Activated CD8-positive, alpha-beta T cell treated with anti-CD3 and anti-CD28 coated beads, Interleukin-2, amount 10 ng/mL, durations not matched to agents 7 days and 5 days (primary cell): ENCODE measurements around the gene ABL2. TPM values are rescaled to one million over a fixed set of nuclear protein-coding genes. Genes with fewer than 3 reads are reported as not detected.

ENCODE experiments used
- ATAC-seq: fragments of 150-1000 bp; cut with Tn5 transposase; one replicate; pipeline ENCODE4 v1.10.0; 2021; ENCODE audit warnings: moderate library complexity
- CTCF ChIA-PET: fragments of 350-600 bp; sonication (Branson Sonifier 250); formaldehyde crosslinking; loops from one replicate; lab custom pipeline; 2021; ENCODE audit warnings: antibody characterized with exemption; lab: Charles Lee
- POLR2A ChIA-PET: fragments of 350-600 bp; sonication (Branson Sonifier 250); formaldehyde crosslinking; loops from one replicate; lab custom pipeline; 2021; ENCODE audit warnings: antibody characterized with exemption; lab: Charles Lee
- DNase-seq: peaks from one replicate; pipeline ENCODE4 v3.0.0-alpha.2; 2020
- H3K27ac Mint-ChIP-seq: one replicate; pipeline ENCODE4 v1.8.0; 2021; ENCODE audit warnings: mild to moderate bottlenecking, mixed read lengths
- H3K27me3 Mint-ChIP-seq: one replicate; pipeline ENCODE4 v1.8.0; 2021; ENCODE audit warnings: low read depth, mixed read lengths
- H3K36me3 Mint-ChIP-seq: one replicate; pipeline ENCODE4 v1.8.0; 2021; ENCODE audit warnings: low read depth, mixed read lengths
- H3K4me1 Mint-ChIP-seq: one replicate; pipeline ENCODE4 v1.8.0; 2021; ENCODE audit warnings: low read depth, mixed read lengths
- H3K4me3 Mint-ChIP-seq: one replicate; pipeline ENCODE4 v1.8.0; 2021; ENCODE audit warnings: mild to moderate bottlenecking, mixed read lengths
- H3K9me3 Mint-ChIP-seq: one replicate; pipeline ENCODE4 v1.8.0; 2022; ENCODE audit warnings: mixed read lengths; ENCODE audit not compliant: insufficient read depth
- total RNA-seq, 2 experiments: library from RNA; stranded (reverse); gene quantifications; one replicate each; pipeline ENCODE4 v1.2.3, GENCODE V29; 2021

ABL2 gene
- total RNA-seq, 2 experiments from 2014 or later: 6.3 to 7.5 TPM

DNA sequence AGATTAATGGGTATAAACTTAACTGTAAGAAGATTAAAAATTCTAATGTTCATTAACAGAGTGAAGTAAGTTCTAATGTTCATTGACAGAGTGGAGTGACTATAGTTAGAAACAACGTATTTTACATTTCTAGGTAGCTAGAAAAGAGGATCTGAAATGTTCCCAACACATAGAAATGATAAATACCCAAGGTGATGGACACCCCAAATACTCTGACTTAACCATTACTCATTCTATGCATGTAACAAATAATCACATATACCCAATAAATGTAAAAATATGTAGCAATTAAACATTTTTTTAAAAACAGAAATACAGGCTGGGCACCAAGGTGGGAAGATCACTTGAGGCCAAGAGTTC, 62.1 kb downstream of the ABL2 start:
- no peaks in the 10 kb centered on the region for H3K4me1 Mint-ChIP-seq
- CTCF ChIA-PET: no interaction called here
- no peaks in the 10 kb centered on the region for H3K27me3 Mint-ChIP-seq
- H3K9me3 Mint-ChIP-seq: no peaks in the 10 kb centered on the region
- DNase-seq (no peak), ATAC-seq (no peak)
- no peaks in the 10 kb centered on the region for H3K36me3 Mint-ChIP-seq
- no peak overlapping the region for H3K4me3 Mint-ChIP-seq
- POLR2A ChIA-PET: no interaction called here
- H3K27ac Mint-ChIP-seq: no peak overlapping the region

DNA sequence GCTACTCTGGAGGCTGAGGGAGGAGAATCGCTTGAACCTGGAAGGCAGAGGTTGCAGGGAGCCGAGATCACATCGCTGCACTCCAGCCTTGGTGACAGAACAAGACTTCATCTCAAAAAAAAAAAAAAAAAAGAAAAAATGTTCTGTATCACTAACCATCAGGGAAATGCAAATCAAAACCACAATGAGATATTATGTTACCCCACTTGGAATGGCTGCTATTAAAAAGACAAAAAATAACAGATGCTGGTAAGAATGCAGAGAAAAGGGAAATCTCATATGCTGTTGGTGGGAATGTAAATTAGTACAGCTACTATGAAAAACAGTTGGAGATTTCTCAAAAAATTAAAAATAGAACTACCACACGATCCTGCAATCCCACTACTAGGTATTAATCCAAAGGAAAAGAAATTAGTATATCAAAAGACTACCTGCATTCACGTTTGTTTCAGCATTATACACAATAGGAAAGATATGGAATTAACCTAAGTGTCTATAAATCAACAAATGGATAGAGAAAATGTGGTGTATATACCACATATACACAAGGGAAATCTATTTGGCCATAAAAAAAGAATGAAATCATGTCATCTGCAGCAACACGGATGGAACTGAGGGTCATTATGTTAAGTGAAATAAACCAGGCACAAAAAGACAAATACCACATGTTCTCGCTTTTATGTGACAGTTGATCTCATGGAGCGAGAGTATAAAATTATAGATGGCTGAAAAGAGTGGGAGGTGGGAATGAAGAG, 62.6 kb downstream of the ABL2 start:
- H3K27me3 Mint-ChIP-seq: no peaks in the 10 kb centered on the region
- H3K36me3 Mint-ChIP-seq: no peaks in the 10 kb centered on the region
- H3K9me3 Mint-ChIP-seq: no peaks in the 10 kb centered on the region
- ChIA-PET POLR2A (no interaction called here), CTCF (interaction anchor here (1.0 kb wide), 1 partner anchor 11 kb away, joined by 4 read pairs; no protein-coding TSS in a partner anchor)
- DNase-seq (no peak), ATAC-seq (no peak)
- H3K27ac Mint-ChIP-seq: no peak overlapping the region
- no peak overlapping the region for H3K4me3 Mint-ChIP-seq
- no peaks in the 10 kb centered on the region for H3K4me1 Mint-ChIP-seq

GRCh38 chr1:179164494-179164893, 65.0 kb downstream of the ABL2 start:
- no peaks in the 10 kb centered on the region for H3K4me1 Mint-ChIP-seq
- H3K27ac Mint-ChIP-seq: no peak overlapping the region
- no peaks in the 10 kb centered on the region for H3K27me3 Mint-ChIP-seq
- no peaks in the 10 kb centered on the region for H3K9me3 Mint-ChIP-seq
- no peak overlapping the region for H3K4me3 Mint-ChIP-seq
- no peak for ATAC-seq
- ChIA-PET POLR2A (no interaction called here), CTCF (no interaction called here)
- no peak for DNase-seq
- H3K36me3 Mint-ChIP-seq: no peaks in the 10 kb centered on the region

DNA sequence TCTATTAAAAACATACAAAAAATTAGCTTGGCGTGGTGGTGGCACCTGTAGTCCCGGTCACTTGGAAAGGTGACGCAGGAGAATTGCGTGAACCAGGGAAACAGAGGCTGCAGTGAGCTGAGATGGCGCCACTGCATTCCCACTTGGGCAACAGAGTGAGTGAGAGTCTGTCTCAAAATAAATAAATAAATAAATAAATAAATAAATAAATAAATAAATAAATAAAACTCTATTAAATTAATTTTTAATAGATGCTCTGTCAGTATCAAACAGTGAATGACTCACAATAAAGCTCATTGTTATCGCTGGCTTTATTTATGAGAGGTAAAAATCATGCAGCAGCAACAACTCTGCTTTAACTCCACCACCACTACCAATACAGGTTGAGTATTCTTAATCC, 72.8 kb downstream of the ABL2 start:
- POLR2A ChIA-PET: no interaction called here
- H3K27me3 Mint-ChIP-seq: no peaks in the 10 kb centered on the region
- no peak overlapping the region for H3K27ac Mint-ChIP-seq
- no peaks in the 10 kb centered on the region for H3K36me3 Mint-ChIP-seq
- ATAC-seq (no peak), DNase-seq (no peak)
- peaks cover 9% of the 10 kb centered on the region for H3K4me1 Mint-ChIP-seq
- CTCF ChIA-PET: interaction anchor here (1.4 kb wide), 1 partner anchor 9 kb away, joined by 4 read pairs; no protein-coding TSS in a partner anchor
- no peak overlapping the region for H3K4me3 Mint-ChIP-seq
- H3K9me3 Mint-ChIP-seq: no peaks in the 10 kb centered on the region

DNA sequence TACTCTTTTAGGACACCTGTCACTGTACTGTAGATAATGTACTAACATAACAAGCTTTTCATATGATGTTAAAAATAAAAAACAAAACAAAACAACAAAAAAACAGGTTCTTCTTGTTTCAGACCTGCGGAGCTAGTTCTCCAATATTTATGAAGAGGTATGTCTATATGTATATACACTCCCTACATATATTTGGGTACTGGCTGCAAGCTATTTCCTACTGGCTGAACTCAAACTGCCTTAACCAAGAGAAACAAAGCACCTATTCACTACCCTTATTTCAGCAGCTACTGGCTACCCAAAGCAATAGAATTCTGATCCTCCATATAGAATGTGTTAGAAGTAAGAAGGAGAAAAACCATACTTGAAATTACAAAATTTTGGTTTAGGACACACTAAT, 73.5 kb downstream of the ABL2 start:
- H3K27me3 Mint-ChIP-seq: no peaks in the 10 kb centered on the region
- no peak overlapping the region for H3K27ac Mint-ChIP-seq
- ChIA-PET CTCF (interaction anchor here (1.4 to 3.1 kb wide), 2 partner anchors 10 to 35 kb away, joined by 4 to 10 read pairs; no protein-coding TSS in a partner anchor), POLR2A (no interaction called here)
- H3K36me3 Mint-ChIP-seq: no peaks in the 10 kb centered on the region
- no peak for DNase-seq
- no peaks in the 10 kb centered on the region for H3K9me3 Mint-ChIP-seq
- ATAC-seq: no peak
- peaks cover 9% of the 10 kb centered on the region for H3K4me1 Mint-ChIP-seq
- no peak overlapping the region for H3K4me3 Mint-ChIP-seq

- DNase-seq: no peak
- POLR2A ChIA-PET: no interaction called here
- H3K27me3 Mint-ChIP-seq: no peaks in the 10 kb centered on the region
- H3K4me3 Mint-ChIP-seq: no peak overlapping the region
- ATAC-seq: no peak
- CTCF ChIA-PET: interaction anchor here (1.4 to 3.1 kb wide), 2 partner anchors 10 to 34 kb away, joined by 4 to 10 read pairs; no protein-coding TSS in a partner anchor
- peaks cover 9% of the 10 kb centered on the region for H3K4me1 Mint-ChIP-seq
- no peak overlapping the region for H3K27ac Mint-ChIP-seq
- peaks cover 4% of the 10 kb centered on the region for H3K36me3 Mint-ChIP-seq
- H3K9me3 Mint-ChIP-seq: no peaks in the 10 kb centered on the region
Observed at GRCh38 chr1:179155615-179156014, 73.9 kb downstream of the ABL2 start.

DNA sequence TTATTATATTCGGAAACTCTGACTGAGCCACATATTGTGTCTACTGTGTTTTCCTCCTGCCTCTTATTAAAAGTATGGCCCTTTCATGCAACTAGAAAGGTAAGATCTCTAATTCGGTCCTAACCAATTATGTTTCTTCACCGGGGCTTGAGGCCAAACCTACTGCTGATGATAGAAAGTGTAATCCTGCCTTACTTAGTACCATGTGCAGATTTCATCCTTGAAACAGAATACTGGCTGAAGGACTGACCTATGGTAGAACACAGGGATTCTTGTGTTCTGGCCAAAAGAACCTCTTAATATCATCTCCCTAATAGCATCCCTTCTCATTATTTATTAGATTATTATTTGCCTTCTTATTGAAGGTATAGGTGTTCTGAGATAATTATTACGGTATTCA, 75.0 kb downstream of the ABL2 start:
- Mint-ChIP-seq H3K27ac (no peak overlapping the region), H3K9me3 (no peaks in the 10 kb centered on the region), H3K27me3 (no peaks in the 10 kb centered on the region), H3K36me3 (peaks cover 9% of the 10 kb centered on the region), H3K4me3 (no peak overlapping the region), H3K4me1 (peaks cover 9% of the 10 kb centered on the region)
- ChIA-PET POLR2A (no interaction called here), CTCF (interaction anchor here (3.1 kb wide), 1 partner anchor 33 kb away, joined by 10 read pairs; no protein-coding TSS in a partner anchor)
- DNase-seq: no peak
- ATAC-seq: no peak

DNA sequence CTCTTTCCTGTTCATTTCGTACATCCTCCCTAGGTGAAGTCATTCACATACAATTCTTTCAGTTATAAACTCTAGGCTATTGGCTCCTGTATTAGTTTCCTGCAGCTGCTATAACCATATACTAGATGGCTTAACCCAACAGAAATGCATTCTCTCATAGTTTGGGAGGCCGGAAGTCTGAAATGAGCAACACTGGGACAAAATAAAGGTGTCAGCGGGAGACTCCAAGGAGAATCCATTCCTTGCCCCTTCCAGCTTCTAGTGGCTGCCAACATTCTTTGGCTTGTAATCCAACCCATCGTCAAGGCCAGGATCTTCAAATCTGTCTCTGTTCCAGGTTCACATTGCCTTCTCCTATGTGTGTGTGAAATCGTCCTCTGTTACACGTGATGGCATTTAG, 76.3 kb downstream of the ABL2 start:
- H3K4me1 Mint-ChIP-seq: peaks cover 9% of the 10 kb centered on the region
- no peaks in the 10 kb centered on the region for H3K9me3 Mint-ChIP-seq
- no peak for ATAC-seq
- H3K4me3 Mint-ChIP-seq: no peak overlapping the region
- peaks cover 12% of the 10 kb centered on the region for H3K36me3 Mint-ChIP-seq
- no peak overlapping the region for H3K27ac Mint-ChIP-seq
- H3K27me3 Mint-ChIP-seq: no peaks in the 10 kb centered on the region
- DNase-seq: no peak
- ChIA-PET CTCF (interaction anchor here (3.1 kb wide), 1 partner anchor 32 kb away, joined by 10 read pairs; no protein-coding TSS in a partner anchor), POLR2A (no interaction called here)

DNA sequence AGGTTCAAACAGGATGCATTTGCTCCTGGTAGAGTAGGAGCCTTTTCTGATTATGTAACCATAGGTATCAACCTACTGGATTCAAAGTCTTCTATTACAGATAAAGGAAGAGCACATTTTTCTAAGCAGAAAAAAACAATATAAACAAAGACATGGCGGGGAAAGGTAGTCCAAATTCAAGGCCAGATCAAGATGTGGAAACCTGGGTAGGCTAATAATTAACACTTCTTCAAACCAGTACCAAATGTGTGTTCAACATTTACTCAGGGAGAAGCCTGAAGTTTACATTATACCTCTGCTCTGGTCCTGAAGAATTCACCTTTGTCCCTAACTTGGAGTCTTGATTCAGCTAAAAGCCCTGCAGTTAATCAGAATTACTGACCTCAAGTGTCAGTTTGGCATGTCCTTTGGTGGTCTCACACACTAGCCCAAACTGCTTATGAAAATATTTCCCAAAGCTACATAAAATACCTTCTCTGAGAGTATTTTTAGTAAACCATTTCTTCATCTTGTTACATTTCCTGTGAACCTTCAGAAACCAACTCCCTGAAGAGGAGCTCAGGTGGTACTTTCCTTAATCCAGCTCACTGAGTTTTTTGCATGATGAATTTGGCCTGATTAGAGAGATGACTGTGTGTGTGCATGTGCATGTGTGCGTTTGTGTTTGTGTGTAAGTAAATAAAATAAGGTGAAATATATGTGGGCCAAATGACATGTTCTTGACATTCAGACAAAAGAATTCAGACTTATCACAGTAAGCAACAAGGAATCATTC, 77.4 kb downstream of the ABL2 start:
- H3K27ac Mint-ChIP-seq: no peak overlapping the region
- no peaks in the 10 kb centered on the region for H3K9me3 Mint-ChIP-seq
- CTCF ChIA-PET: no interaction called here
- POLR2A ChIA-PET: no interaction called here
- H3K4me1 Mint-ChIP-seq: peaks cover 9% of the 10 kb centered on the region
- no peak overlapping the region for H3K4me3 Mint-ChIP-seq
- peaks cover 12% of the 10 kb centered on the region for H3K36me3 Mint-ChIP-seq
- no peaks in the 10 kb centered on the region for H3K27me3 Mint-ChIP-seq
- DNase-seq (no peak), ATAC-seq (no peak)

DNA sequence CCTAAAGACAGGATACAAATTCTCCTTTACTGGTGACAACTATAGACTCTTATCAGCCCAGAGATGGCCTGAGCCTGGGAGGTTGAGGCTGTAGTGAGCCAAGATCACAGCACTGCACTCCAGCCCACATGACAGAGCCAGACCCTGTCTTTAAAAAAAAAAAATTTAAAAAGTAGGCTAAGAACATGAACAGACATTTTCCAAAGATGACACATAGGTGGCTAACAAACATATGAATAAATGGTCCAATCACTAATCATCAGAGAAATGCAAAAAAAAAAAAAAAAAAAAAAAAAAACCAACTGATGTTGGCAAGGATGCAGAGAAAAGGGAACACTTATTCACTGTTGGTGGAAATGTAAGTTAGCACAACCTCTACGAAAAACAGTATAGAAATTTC, 82.6 kb downstream of the ABL2 start:
- Mint-ChIP-seq H3K9me3 (no peaks in the 10 kb centered on the region), H3K27ac (no peak overlapping the region), H3K27me3 (no peaks in the 10 kb centered on the region), H3K4me3 (no peak overlapping the region), H3K4me1 (peaks cover 17% of the 10 kb centered on the region), H3K36me3 (peaks cover 12% of the 10 kb centered on the region)
- ATAC-seq (no peak), DNase-seq (no peak)
- ChIA-PET POLR2A (no interaction called here), CTCF (no interaction called here)

DNA sequence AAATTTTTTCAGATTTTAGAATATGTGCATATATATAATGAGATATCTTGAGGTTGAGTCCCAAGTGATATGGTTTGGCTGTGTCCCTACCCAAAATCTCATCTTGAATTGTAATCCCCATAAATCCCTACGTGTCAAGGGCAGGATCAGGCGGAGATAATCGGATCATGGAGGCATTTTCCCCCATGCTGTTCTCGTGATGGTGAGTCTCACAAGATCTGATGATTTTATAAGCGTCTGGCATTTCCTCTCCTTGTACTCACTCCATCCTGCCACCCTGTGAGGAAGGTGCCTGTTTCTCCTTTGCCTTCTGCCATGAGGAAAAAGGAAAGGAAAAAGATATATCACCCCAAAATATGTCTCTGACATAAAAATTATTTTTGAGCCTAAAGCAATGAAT, 83.0 kb downstream of the ABL2 start:
- POLR2A ChIA-PET: no interaction called here
- H3K36me3 Mint-ChIP-seq: peaks cover 12% of the 10 kb centered on the region
- H3K27me3 Mint-ChIP-seq: no peaks in the 10 kb centered on the region
- no peak overlapping the region for H3K27ac Mint-ChIP-seq
- no peak overlapping the region for H3K4me3 Mint-ChIP-seq
- H3K4me1 Mint-ChIP-seq: peaks cover 19% of the 10 kb centered on the region
- CTCF ChIA-PET: no interaction called here
- ATAC-seq: no peak
- H3K9me3 Mint-ChIP-seq: no peaks in the 10 kb centered on the region
- DNase-seq: no peak

- ChIA-PET POLR2A (no interaction called here), CTCF (no interaction called here)
- peaks cover 7% of the 10 kb centered on the region for H3K36me3 Mint-ChIP-seq
- no peak for DNase-seq
- H3K9me3 Mint-ChIP-seq: no peaks in the 10 kb centered on the region
- peaks cover 23% of the 10 kb centered on the region for H3K4me1 Mint-ChIP-seq
- H3K27me3 Mint-ChIP-seq: no peaks in the 10 kb centered on the region
- H3K4me3 Mint-ChIP-seq: no peak overlapping the region
- H3K27ac Mint-ChIP-seq: no peak overlapping the region
- ATAC-seq: no peak
Observed at GRCh38 chr1:179145521-179145920, 84.0 kb downstream of the ABL2 start.
